Panc1 (cell line): ENCODE measurements around the gene ABCB6. TPM values are rescaled to one million over a fixed set of nuclear protein-coding genes. Genes with fewer than 3 reads are reported as not detected.
A peak's percentile ranks its signal among the peaks of the same experiment; 100 is the strongest.

Source experiments
- ATAC-seq: fragments of 200-7000 bp; cut with Tn5 transposase; 2 replicates; pipeline ENCODE4 v1.9.1; 2020; ENCODE audit warnings: mild to moderate bottlenecking, moderate library complexity
- BruUV-seq: library from RNA; stranded (reverse); fragments of 400-500 nt; replicated peaks from 2 replicates; lab custom pipeline; 2021; lab: Mats Ljungman, UMichigan
- CTCF ChIA-PET: fragments of 300-600 bp; sonication (Branson Sonifier 250); formaldehyde crosslinking; loops from one replicate; lab custom pipeline; 2022; ENCODE audit warnings: antibody characterized with exemption; lab: Charles Lee
- POLR2A ChIA-PET: fragments of 300-600 bp; sonication (Branson Sonifier 250); formaldehyde crosslinking; loops from one replicate; lab custom pipeline; 2022; ENCODE audit warnings: antibody characterized with exemption; lab: Charles Lee
- DNase-seq: peaks from one replicate; pipeline ENCODE4 v3.0.0-alpha.2; 2010; ENCODE audit warnings: low read depth, low spot score
- H3K27ac ChIP-seq: 2 replicates; pipeline ENCODE4 v1.5.1; 2011; ENCODE audit warnings: mild to moderate bottlenecking, low read length, inconsistent platforms
- H3K27me3 ChIP-seq: fragments of 200-500 bp; sonication (Bioruptor generic); 2 replicates; pipeline ENCODE4 v1.6.0; 2014; ENCODE audit warnings: low read length, inconsistent platforms; ENCODE audit not compliant: control insufficient read depth, insufficient read depth
- H3K36me3 ChIP-seq: fragments of 200-500 bp; sonication (Bioruptor generic); 2 replicates; pipeline ENCODE4 v1.5.1; 2014; ENCODE audit warnings: inconsistent platforms, mild to moderate bottlenecking, low read length, moderate library complexity; ENCODE audit not compliant: control insufficient read depth, insufficient read depth
- H3K4me1 ChIP-seq: 2 replicates; pipeline ENCODE4 v1.5.1; 2011; ENCODE audit warnings: inconsistent platforms, mild to moderate bottlenecking, low read length, moderate library complexity; ENCODE audit not compliant: control insufficient read depth, insufficient read depth
- H3K4me3 ChIP-seq, 2 experiments: 2 replicates each; pipeline ENCODE4 v1.5.1; 2011 to 2012; ENCODE audit warnings: low read depth in 2 of 2, low read length in 2 of 2, mild to moderate bottlenecking in 2 of 2, inconsistent platforms in 1 of 2, moderate library complexity in 1 of 2
- H3K9me3 ChIP-seq: fragments of 200-500 bp; sonication (Bioruptor generic); 2 replicates; pipeline ENCODE4 v1.5.1; 2014; ENCODE audit warnings: low read depth, mild to moderate bottlenecking, inconsistent platforms, low read length, moderate library complexity; ENCODE audit not compliant: control insufficient read depth, insufficient read depth
- POLR2AphosphoS5 ChIP-seq: IDR thresholded peaks from 2 replicates; pipeline ENCODE4 v1.6.1; 2012; ENCODE audit warnings: mild to moderate bottlenecking, low read depth, low read length, moderate library complexity
- SIN3A ChIP-seq: IDR thresholded peaks from 2 replicates; pipeline ENCODE4 v1.6.1; 2012; ENCODE audit warnings: low read depth, mild to moderate bottlenecking, low read length, moderate library complexity, borderline replicate concordance; ENCODE audit not compliant: insufficient read depth
- TCF7L2 ChIP-seq: IDR thresholded peaks from 2 replicates; pipeline ENCODE4 v1.6.1; 2011; ENCODE audit warnings: mild to moderate bottlenecking, low read depth, low read length, inconsistent platforms
- in situ Hi-C: cut with HindIII; loops from 2 replicates; pipeline ENCODE4 v1.10.0; 2016; ENCODE audit warnings: low sequenced_read_pairs, low pct_unique_long_range_greater_than_20kb
- intact Hi-C: fragments of 100-400 bp; cut with micrococcal nuclease; formaldehyde crosslinking; loops from one replicate; pipeline ENCODE4 v1.10.0; 2022; ENCODE audit not compliant: unreplicated experiment
- total RNA-seq: library from RNA; stranded (reverse); gene quantifications from one replicate; pipeline ENCODE4 v1.2.1, GENCODE V29; 2021; ENCODE audit not compliant: unreplicated experiment
- TF ChIP-seq, protein P1 (sequence below): fragments of 450-650 bp; IDR thresholded peaks from 2 replicates; pipeline ENCODE4 v1.5.1; 2017; ENCODE audit warnings: mild to moderate bottlenecking
- TF ChIP-seq, protein P2 (sequence below), 2 experiments: IDR thresholded peaks; 2 replicates each; pipeline ENCODE4 v1.6.1; 2011 to 2012; ENCODE audit warnings: low read depth in 2 of 2, control low read depth in 1 of 2, low read length in 1 of 2, mild to moderate bottlenecking in 1 of 2, moderate library complexity in 1 of 2; ENCODE audit not compliant: insufficient read depth in 1 of 2

Gene ABCB6
- total RNA-seq, 1 experiment from 2014 or later: 19.0 TPM

DNA sequence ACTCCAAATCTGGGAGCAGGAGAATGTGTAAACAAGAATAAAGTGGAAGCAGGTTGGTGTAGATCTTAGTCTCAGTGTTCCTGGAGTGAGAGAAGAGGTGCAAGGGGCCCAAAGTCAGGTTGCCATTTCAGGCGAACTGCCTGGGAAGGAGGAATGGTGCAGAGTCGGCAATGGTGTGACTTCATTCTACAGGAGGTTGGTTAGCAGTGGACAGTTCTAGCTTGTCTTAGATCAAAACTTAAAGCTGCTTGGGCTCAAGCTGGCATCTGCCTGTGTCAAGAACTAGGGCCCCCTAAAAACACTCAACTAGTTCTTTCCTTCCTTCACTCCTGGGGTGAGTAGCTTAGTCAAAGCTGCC lies 30.1 kb upstream of the ABCB6 start:
- TF ChIP-seq SIN3A (no peak), TCF7L2 (no peak)
- TF ChIP-seq, protein P1, sequence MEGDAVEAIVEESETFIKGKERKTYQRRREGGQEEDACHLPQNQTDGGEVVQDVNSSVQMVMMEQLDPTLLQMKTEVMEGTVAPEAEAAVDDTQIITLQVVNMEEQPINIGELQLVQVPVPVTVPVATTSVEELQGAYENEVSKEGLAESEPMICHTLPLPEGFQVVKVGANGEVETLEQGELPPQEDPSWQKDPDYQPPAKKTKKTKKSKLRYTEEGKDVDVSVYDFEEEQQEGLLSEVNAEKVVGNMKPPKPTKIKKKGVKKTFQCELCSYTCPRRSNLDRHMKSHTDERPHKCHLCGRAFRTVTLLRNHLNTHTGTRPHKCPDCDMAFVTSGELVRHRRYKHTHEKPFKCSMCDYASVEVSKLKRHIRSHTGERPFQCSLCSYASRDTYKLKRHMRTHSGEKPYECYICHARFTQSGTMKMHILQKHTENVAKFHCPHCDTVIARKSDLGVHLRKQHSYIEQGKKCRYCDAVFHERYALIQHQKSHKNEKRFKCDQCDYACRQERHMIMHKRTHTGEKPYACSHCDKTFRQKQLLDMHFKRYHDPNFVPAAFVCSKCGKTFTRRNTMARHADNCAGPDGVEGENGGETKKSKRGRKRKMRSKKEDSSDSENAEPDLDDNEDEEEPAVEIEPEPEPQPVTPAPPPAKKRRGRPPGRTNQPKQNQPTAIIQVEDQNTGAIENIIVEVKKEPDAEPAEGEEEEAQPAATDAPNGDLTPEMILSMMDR: no peak
- CTCF ChIA-PET: interaction anchor here (0.8 to 1.1 kb wide), 2 partner anchors 31 to 46 kb away, joined by 3 to 6 read pairs; no protein-coding TSS in a partner anchor

DNA sequence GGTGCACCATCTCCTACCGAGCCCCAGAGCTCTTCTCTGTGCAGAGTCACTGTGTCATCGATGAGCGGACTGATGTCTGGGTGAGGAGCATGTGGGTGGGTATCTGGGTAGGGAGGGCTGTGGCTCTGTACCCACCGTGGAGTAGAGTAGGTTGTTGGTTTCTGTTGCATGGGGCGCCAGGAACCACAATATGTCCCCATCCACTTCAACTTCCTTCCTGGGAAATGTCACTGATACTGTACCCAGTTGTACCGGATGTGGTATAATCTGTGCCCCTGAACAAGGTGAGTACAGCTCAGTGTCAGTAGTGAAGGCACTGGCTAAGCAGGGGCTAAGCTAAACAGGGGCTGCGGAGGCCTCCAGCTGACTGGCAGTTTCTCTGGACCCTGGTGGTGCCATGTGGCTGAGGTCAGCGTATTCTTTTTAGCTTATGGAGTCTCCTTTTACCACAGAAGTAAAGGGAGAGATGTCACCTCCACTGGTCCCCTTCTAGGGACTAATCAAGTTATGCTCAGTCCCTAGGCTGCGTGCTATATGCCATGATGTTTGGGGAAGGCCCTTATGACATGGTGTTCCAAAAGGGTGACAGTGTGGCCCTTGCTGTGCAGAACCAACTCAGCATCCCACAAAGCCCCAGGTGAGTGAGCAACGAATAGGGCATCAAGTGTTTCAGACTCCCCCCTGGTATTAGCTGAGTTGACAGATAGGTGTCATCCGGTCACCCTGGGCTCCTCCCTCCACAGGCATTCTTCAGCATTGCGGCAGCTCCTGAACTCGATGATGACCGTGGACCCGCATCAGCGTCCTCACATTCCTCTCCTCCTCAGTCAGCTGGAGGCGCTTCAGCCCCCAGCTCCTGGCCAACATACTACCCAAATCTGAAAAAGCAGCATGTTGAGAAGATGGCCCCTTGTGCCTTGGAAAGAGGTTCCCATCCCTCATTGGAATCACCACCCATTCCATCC lies 29.2 kb upstream of the ABCB6 start:
- H3K9me3 ChIP-seq: no peaks in the 10 kb centered on the region
- no peaks in the 10 kb centered on the region; the same call in 1 of the 2 replicates for H3K36me3 ChIP-seq
- H3K4me1 ChIP-seq: peaks cover 45% of the 10 kb centered on the region
- no peak for ATAC-seq
- intact Hi-C loops: no loop called here
- BruUV-seq: no TSS peak
- in situ Hi-C loops: no loop called here
- TF ChIP-seq, protein P1: no peak
- TF ChIP-seq SIN3A (no peak), TCF7L2 (no peak), POLR2AphosphoS5 (no peak)
- TF ChIP-seq, protein P2, sequence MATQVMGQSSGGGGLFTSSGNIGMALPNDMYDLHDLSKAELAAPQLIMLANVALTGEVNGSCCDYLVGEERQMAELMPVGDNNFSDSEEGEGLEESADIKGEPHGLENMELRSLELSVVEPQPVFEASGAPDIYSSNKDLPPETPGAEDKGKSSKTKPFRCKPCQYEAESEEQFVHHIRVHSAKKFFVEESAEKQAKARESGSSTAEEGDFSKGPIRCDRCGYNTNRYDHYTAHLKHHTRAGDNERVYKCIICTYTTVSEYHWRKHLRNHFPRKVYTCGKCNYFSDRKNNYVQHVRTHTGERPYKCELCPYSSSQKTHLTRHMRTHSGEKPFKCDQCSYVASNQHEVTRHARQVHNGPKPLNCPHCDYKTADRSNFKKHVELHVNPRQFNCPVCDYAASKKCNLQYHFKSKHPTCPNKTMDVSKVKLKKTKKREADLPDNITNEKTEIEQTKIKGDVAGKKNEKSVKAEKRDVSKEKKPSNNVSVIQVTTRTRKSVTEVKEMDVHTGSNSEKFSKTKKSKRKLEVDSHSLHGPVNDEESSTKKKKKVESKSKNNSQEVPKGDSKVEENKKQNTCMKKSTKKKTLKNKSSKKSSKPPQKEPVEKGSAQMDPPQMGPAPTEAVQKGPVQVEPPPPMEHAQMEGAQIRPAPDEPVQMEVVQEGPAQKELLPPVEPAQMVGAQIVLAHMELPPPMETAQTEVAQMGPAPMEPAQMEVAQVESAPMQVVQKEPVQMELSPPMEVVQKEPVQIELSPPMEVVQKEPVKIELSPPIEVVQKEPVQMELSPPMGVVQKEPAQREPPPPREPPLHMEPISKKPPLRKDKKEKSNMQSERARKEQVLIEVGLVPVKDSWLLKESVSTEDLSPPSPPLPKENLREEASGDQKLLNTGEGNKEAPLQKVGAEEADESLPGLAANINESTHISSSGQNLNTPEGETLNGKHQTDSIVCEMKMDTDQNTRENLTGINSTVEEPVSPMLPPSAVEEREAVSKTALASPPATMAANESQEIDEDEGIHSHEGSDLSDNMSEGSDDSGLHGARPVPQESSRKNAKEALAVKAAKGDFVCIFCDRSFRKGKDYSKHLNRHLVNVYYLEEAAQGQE (IDR thresholded peaks at IDR 0.05; ENCODE audit: insufficient read depth in 1 of 2, low read depth in 2 of 2, low read length in 1 of 2): no peak
- H3K27me3 ChIP-seq: no peaks in the 10 kb centered on the region
- CTCF ChIA-PET: interaction anchor here (0.8 kb wide), 1 partner anchor 47 kb away, joined by 3 read pairs; no protein-coding TSS in a partner anchor
- no peak overlapping the region for H3K4me3 ChIP-seq
- POLR2A ChIA-PET: interaction anchor here (0.7 kb wide), 1 partner anchor 29 kb away, joined by 3 read pairs; no protein-coding TSS in a partner anchor
- no peak for DNase-seq
- no peak overlapping the region for H3K27ac ChIP-seq

More for the DNA sequence above, 30.1 kb upstream of the ABCB6 start:
- ATAC-seq: no peak
- H3K4me1 ChIP-seq: peaks cover 51% of the 10 kb centered on the region
- H3K27me3 ChIP-seq: no peaks in the 10 kb centered on the region
- peak overlapping the region; percentile 65 for H3K27ac ChIP-seq
- no peak overlapping the region for H3K4me3 ChIP-seq
- no peaks in the 10 kb centered on the region; the same call in 1 of the 2 replicates for H3K36me3 ChIP-seq
- POLR2A ChIA-PET: interaction anchor here (0.7 kb wide), 1 partner anchor 30 kb away, joined by 3 read pairs; no protein-coding TSS in a partner anchor
- DNase-seq: no peak
- intact Hi-C loops: no loop called here
- no peaks in the 10 kb centered on the region for H3K9me3 ChIP-seq
- in situ Hi-C loops: no loop called here
- BruUV-seq: no TSS peak
